GM12874 (cell line): ENCODE results near the gene KIF1C.

ENCODE experiments used
- CTCF ChIP-seq: IDR thresholded peaks from 2 replicates; pipeline ENCODE4 v1.5.1; 2011; ENCODE audit warnings: low read depth, mild to moderate bottlenecking, control low read depth, low read length, moderate library complexity; ENCODE audit not compliant: insufficient read depth

Gene KIF1C

DNA sequence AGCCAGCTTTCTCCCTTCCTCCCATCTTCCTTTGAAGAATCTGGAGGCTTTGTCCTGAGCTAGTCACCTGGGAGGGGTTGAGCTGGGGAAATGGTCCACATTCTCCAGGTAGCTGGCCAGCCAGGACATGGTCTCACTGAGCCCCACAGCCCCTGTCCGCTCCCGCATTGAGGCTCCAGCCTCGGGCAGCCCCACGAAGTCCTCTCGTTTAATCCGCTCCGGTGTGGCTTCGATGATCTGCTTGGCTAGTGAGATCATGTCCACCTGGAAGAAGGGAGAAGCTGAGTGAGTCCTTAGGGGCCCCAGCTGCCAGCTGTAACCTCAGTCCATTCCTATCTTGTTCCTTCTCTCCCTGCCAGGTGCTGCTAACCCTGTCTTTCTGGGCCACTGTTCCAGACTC, 27.5 kb upstream of the KIF1C start:
- TF ChIP-seq CTCF: no peak

- no peak for TF ChIP-seq CTCF
Observed at GRCh38 chr17:4971826-4972225, 25.9 kb upstream of the KIF1C start.

- no peak for TF ChIP-seq CTCF
Observed at GRCh38 chr17:4972322-4972721, 25.4 kb upstream of the KIF1C start.

DNA sequence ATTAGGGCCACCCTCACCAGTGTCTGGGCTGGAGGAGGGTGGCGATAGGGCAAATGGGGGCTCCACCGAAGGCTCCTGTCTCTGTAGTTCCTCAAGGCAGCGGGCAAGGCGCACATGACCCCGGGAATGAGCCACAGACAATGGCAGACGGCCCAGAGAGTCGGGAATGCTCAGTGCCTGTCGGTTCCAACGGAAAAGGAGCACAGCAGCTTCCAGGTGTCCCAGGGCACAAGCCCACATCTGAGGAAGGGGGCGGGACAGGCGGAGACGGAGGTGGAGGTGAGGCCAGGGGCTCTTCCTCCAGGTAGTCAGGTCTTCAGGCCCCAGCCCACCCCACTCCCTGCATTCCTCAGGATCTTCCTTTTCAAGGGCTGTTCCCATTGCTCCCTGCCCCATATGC, 25.0 kb upstream of the KIF1C start:
- TF ChIP-seq CTCF: no peak

DNA sequence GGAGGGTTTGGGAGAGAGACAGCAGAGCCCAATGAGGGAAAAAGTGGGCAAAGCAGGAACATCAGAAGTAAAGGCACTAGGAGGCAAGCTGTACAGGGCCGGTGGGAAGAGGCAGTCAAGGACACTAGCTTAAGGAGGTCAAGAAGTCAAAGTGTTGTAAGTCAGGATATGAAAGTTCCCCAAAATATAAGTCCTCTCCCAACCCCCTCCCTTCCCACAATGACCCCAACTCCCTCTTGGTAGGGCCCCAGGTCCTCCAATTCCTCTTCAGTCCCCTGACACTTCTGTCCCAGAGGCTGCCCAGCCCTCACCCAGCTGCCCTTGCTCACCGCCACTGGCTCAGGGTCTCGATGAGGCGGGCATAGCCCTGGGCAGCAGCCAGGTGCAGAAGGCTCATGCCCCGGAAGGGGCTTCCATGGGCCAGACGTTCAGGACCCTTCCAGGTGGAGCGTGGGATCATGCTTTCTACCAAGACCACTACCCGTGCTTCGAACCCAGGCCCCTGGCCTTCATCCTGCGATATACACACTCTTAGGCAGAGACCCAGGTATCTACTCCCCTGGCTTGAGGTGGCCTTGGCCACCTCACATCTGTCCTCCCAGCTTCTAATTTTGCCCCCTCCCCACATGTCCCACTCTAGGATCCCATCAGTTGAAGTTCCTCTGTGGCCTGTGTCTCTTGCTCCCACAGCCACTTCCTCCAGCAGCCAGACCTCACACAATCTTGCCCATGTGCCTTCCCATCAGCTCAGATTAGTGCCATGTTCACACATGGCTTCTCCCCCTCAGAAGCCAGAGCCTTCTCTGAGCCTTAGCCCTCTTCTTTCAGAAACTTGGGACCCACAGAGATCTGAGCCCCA, 24.3 kb upstream of the KIF1C start:
- TF ChIP-seq CTCF: no peak

GRCh38 chr17:4974115-4974670, 23.6 kb upstream of the KIF1C start:
- no peak for TF ChIP-seq CTCF

- TF ChIP-seq CTCF: no peak
Observed at GRCh38 chr17:4978726-4979125, 19.0 kb upstream of the KIF1C start.
